ENCODE data around the gene ALPK1.
"Not testable (repeated sequence)": the region's sequence is repeated elsewhere in the genome, so short reads cannot be mapped to it uniquely, and the experiment has no call there.

ALPK1 gene

DNA sequence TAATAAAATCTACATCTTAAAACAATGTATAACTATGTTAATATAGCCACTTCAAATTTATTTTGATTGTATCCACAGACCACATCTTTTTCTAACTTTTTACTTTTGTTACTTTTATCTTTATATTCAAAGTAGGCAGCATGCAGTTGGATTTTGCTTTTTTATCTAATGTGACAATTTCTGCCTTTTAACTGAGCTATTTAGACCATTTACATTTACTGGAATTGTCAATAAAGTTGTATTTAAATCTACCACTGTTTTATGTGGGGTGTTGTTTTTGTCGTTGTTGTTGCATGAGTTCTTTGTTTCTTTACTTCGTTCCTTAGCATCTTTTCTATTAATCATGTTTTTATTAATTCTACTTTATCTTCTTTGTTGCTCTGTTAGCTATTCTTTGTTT lies 176.8 kb downstream of the ALPK1 start:
- DNase-seq: no peak

DNA sequence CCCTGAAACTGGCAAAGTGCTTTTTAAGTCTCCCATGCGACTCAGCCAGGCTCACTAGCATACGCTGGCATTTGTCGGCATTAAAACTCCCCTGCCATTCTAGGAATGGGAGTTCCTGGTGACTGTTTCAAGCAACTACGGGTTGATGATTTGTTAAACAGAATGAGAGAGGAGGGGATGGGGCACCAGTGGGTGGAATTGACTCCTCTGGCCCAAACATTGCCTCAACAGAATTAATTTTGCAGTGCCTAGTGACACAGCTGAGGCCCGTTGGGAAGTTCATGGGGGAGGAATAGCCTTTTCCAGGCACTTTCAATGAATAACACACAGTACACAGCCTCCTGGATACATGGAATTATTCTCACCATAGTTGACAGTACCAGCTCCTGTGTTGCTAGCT lies 188.8 kb downstream of the ALPK1 start:
- no peak for DNase-seq

GRCh38 chr4:112490808-112491207 lies 193.6 kb downstream of the ALPK1 start:
- not testable (repeated sequence) for DNase-seq
